GM12872 (cell line): Measurements from ENCODE around the gene ZNF324.

Source experiments
- CTCF ChIP-seq: IDR thresholded peaks from 3 replicates; pipeline ENCODE4 v1.5.1; 2011; ENCODE audit warnings: low read depth, mild to moderate bottlenecking, low read length, moderate library complexity; ENCODE audit not compliant: insufficient read depth

The ZNF324 gene

GRCh38 chr19:58451358-58452101 lies 15.3 kb upstream of the ZNF324 start, which contains the start of gene ZNF324B:
Gene ZNF324B (plus strand): TSS chr19:58451622. CDS start chr19:58453702, 2,080 bp downstream.
- no peak for TF ChIP-seq CTCF

- no peak for TF ChIP-seq CTCF
These were observed 13.1 kb upstream of the ZNF324 start for GRCh38 chr19:58453743-58454142.

- no peak for TF ChIP-seq CTCF
These were observed 11.6 kb upstream of the ZNF324 start for GRCh38 chr19:58455306-58455705.

- no peak for TF ChIP-seq CTCF
These were observed 10.8 kb upstream of the ZNF324 start for GRCh38 chr19:58456111-58456510.

GRCh38 chr19:58460039-58460438 lies 6.8 kb upstream of the ZNF324 start:
- TF ChIP-seq CTCF: no peak

GRCh38 chr19:58466089-58466759 lies 656 bp upstream of the ZNF324 start:
- no peak for TF ChIP-seq CTCF

- no peak for TF ChIP-seq CTCF
These were observed 1.4 kb downstream of the ZNF324 start for GRCh38 chr19:58468216-58468839.
